GM19025 (cell line): ENCODE measurements around the gene RAD51.
"Not testable (repeated sequence)": the region's sequence is repeated elsewhere in the genome, so short reads cannot be mapped to it uniquely, and the experiment has no call there.

Experiments
- ATAC-seq: cut with Tn5 transposase; IDR thresholded peaks from one replicate; pipeline ENCODE4 v1.9.1; 2021; ENCODE audit warnings: mild to moderate bottlenecking, low read depth, moderate library complexity; ENCODE audit not compliant: unreplicated experiment

The RAD51 gene

DNA sequence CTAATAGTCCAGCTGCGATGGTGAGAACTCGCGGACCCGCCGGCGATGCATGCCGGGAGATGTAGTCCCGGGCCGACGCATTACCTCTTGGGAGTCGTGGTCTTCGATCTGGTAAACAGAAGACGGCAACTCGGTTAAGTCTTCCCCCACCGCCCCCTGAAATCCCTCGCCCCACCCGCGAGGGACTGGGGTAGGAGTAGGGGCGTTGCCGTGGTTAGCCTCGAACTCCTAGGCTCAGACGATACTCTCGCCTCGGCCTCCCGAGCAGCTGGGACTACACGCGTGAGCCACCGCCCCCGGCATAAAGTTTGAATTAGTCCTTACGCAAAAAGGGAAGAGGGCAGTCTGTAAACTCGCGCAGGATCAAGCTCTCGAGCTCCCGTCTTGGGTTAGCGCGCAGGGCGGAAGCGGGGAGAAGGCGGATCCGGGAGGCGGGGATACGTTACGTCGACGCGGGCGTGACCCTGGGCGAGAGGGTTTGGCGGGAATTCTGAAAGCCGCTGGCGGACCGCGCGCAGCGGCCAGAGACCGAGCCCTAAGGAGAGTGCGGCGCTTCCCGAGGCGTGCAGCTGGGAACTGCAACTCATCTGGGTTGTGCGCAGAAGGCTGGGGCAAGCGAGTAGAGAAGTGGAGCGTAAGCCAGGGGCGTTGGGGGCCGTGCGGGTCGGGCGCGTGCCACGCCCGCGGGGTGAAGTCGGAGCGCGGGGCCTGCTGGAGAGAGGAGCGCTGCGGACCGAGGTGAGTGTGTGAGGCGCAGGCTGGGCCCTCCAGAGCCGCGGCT, at the start of gene RAD51:
Gene RAD51, plus strand, starts transcription at position 487 of the 781 bp plus-strand sequence. CDS start 3,585 bp downstream, outside the sequence.
- peak; percentile 86 for ATAC-seq

DNA sequence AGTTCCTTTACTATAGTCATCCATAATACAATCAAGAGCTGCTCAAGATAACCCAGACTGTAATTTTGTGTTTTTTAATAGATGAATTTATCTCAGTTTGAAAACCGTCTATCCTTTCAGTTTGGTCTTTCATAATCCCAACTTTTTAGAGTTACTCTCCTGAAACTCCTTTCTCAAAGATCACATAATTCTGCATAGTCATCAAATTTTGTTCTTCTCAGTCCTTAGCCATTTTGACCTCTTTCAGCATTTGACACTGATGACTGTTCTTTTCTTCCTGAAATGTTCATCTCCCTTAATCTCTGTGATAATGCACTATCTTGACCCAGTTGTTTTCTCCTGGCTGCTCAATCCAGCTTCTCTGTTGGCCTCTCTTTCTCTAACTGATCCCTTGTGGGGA, 47.5 kb upstream of the RAD51 start:
- no peak for ATAC-seq

DNA sequence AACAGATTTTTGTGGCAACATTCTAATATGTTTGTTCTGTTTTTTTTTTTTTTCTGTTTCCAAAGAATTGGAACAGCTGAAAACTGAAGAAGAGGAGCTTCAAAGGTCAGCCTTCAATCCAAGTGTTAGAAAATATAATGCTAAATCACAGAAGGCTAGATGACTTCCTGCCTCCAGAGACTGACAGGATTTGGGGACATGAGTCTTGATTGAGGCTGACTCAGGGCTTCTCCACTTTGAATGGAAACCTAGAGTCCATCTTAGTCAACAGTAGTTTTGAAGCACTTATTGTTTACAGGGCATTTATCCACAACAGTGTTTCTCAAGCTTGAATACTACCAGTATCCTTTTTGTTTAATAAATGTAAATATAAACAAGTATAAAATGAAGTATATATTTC, 44.5 kb upstream of the RAD51 start:
- ATAC-seq, result no peak

DNA sequence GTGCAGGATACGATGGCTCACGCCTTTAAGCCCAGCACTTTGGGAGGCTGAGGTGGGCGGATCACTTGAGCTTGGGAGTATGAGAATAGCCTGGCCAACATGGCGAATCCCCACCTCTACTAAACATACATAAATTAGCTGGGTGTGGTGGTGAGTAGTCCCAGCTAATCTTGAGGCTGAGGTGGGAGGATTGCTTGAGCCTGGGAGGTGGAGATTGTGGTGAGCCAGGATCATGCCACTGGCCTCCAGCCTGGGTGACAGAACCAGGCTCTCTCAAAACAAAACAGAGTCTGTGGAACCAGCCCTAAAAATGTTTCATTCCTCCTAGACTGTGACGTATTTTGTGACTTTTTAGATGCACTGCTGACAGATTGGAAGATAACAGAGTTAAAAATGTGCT, 34.3 kb upstream of the RAD51 start:
- ATAC-seq, result no peak

DNA sequence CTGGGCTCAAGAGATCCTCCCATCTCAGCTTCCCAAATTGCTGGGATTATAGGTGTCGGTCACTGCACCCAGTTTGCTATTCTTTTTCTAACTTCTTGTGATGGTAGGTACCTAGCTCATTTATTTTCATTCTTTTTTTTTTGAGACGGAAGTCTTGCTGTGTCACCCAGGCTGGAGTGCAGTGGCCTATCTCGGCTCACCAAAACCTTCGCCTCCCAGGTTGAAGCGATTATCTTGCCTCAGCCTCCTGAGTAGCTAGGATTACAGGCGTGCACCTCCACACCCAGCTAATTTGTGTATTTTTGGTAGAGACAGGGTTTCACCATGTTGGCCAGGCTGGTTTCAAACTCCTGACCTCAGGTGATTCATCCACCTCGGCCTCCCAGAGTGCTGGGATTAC, 30.1 kb upstream of the RAD51 start:
- no peak for ATAC-seq

DNA sequence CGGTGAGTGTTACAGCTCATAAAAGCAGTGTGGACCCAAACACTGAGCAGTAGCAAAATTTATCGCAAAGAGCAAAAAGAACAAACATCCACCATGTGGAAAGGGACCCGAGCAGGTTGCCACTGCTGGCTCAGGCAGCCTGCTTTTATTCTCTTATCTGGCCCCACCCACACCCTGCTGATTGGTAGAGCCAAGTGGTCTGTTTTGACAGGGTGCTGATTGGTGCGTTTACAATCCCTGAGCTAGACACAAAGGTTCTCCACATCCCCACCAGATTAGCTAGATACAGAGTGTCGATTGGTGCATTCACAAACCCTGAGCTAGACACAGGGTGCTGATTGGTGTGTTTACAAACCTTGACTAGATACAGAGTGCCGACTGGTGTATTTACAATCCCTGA, 18.7 kb upstream of the RAD51 start:
- ATAC-seq, result not testable (repeated sequence)

DNA sequence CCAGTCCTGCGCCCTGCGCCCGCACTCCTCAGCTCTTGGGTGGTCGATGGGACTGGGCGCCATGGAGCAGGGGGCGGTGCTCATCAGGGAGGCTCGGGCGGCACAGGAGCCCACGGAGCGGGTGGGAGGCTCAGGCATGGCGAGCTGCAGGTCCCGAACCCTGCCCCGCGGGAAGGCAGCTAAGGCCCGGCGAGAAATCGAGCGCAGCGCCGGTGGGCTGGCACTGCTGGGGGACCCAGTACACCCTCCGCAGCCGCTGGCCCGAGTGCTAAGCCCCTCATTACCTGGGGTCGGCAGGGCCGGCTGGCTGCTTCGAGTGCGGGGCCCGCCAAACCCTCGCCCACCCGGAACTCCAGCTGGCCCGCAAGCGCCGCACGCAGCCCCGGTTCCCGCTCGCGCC, 18.1 kb upstream of the RAD51 start:
- not testable (repeated sequence) for ATAC-seq

DNA sequence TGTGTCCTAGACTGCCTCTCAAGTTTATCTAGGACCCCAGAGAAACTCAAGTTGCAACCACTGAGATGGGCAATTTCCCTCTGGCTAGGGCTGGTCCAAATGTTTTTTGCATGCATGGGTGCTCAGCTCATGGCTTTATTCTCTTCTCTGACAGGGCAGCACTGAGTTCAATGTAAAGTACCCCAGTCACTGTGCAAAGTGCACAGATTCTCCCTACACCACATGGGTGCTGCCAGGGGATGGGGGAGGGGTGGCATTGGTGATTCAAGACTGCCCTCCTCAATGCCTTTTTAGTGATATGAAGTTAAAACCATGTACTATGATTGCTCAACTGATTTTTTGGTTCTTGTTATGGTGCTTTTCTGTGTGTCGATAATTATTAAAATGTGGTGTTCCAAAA, 14.8 kb upstream of the RAD51 start:
- ATAC-seq, result no peak

DNA sequence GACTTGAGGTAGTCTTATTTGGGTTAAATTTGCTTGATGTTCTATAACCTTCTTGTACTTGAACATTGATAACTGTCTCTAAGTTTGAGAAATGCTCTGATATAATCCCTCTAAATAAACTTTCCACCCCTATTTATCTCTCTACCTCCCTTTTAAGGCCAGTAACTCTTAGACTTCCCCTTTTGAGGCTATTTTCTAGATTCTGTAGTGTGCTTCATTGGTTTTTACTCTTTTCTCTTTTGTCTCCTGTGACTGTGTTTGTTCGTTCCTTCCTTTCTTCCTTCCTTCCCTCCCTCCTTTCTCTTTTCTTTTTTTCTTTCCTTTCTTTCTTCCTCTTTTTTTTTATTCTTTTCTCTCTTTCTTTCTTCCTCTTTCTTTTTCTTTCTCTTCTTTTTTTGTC, 14.0 kb upstream of the RAD51 start:
- ATAC-seq, result not testable (repeated sequence)

DNA sequence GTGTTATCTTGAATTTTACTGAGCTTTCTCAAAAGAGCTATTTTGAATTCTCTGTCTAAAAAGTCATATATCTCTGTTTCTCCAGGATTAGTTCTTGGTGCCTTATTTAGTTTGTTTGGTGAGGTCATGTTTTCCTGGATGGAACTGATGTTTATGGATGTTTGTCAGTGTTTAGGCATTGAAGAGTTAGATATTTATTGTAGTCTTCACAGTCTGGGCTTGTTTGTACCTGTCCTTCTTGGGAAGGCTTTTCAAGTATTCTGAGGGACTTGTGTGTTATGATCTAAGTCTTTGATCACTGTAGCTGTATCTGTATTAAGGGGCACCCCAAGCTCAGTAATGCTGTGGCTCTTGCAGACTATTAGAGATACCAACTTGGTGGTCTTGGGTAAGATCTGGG, 10.6 kb upstream of the RAD51 start:
- no peak for ATAC-seq

DNA sequence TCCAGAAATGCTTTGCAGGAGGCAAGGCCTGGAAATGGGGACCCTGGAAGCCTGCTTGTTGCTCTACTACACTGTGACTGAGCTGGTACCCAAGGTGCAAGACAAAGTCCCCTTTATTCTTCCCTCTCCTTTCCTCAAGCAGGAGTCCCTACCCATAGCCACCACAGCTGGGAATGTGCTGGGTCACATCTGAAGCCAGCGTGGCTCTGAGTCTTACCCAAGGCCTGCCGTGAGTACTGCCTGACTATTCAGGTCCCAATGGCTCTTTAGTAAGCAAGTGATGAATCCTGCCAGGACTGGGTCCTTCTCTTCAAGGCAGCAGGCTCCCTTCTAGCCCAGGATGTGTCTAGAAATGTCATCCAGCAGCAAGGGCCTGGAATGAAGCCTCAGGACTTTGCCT, 9.6 kb upstream of the RAD51 start:
- no peak for ATAC-seq

DNA sequence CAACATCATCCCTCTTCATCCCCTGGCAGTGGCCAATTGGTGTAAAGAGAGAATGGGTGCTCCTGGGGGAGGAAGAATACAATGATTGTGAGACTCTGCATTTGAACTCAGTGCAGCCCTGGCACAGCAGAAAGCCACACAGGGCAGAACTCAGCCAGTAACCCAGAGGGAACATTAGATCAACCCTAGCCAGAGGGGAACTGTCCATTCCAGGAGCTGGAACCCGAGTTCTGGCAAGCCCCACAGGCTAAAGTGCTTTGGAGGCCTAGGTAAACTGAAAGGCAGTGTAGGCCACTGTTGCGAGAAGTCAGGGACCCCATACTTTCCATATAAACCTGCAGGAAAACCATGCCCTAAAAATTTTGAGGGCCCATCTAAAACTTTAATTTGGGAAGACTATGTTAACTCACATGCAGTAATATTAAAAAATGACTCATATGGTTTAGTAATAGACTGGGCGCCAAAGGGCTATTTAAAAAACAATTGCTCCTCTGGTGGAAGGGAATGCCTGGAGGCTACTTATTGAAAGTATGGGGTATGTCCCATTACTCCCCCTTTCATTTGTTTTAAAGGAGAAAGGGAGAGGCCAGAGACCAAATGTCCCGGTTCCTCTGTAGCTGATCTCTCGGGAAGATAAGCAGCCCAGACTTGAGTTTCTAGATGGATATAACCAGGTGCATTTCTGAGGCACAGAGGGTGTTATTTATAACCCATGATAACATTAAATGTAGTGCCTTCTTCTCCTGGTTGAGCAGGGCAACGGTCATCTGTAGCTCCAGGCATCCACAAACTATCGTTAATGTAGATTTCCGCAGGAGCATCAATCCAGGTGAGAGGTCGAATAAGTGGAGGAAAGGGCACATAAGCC, 5.8 kb upstream of the RAD51 start:
- no peak for ATAC-seq

DNA sequence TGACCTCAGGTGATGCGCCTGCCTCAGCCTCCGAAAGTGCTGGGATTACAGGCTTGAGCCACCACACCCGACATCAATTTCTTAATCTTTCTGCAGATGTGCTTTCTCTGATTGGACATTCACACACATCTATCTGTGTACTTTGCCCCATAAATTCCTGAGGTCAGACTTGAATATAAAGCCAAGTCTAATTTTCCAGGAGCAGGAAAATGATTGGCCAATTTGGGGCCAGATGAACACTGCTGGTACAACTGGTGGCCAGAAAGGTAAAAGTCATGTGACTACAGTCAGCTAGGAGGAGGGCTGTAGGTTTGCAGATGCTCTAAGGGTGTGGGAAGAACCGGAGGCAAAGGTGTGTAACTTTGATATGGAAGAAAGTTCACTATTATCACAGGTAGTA, 3.2 kb upstream of the RAD51 start:
- no peak for ATAC-seq

DNA sequence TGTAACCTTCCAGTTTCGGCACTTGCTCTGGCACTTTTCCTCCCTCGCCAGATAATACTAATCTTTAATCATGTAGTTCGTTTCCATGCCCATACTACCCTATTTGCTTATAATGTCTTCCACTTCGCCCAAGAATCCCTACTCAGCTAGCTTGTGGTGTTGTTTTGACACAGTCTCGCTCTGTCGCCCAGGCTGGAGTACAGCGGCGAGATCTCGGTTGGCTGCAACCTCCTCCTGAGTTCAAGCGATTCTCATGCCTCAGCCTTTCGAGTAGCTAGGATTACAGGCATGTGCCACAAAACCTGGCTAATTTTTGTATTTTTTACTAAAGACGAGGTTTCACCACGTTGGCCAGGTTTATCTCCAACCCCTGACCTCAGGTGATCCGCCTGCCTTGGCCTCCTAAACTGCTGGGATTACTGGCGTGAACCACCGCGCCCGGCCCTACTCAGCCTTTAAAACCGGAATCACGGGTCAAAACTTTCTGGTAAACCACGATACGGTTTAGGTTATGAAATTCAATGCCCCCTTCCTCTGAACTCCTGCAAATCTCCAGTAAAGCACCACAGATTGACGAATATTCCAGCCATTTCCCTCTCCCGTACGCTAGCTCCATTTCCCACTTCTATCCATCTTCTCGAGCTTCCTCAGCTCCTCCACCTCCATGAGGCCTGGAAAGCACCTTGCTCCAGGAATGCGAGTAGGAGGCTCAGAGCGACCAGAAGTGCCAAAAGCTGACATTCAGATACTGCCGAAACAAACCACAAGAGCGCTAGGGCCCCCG, 878 bp upstream of the RAD51 start:
- ATAC-seq, result no peak

DNA sequence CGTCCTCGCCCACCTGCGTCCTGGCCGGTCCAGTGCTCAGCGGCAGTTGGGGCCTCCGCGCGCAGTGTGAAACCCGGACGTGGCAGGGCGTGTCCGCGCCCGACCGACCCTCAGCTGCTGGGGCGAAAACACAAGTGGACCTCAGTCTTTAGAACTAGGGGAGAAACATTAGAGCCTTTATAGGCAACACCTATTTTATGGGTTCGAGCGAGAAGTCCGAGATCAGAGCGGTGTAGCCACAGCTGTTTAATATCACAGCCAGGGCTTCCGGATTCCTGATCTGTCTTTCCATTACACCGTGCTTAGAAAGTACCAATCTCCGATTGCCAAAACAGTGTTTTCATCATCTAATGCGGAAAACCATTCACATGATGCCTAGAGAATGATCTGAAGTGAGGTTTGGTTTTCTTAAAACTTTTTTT, 506 bp downstream of the RAD51 start:
- peak; percentile 28 for ATAC-seq

DNA sequence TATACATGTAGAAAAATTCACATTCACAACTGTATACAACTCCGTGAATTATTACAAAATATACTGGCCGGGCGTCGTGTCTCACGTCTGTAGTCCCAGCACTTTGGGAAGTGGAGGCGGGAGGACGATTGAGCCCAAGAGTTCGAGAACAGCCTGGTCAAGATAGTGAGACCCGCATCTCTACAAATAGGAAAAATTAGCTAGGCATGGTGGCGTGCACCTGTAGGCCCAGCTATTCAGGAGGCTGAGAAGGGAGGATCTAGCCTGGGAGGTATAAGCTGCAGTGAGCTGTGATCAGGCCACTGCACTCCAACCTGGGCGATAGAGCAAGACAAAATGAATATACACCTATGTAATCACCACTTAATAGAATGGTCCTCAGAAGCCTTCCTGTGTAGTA, 1.3 kb downstream of the RAD51 start:
- no peak for ATAC-seq

DNA sequence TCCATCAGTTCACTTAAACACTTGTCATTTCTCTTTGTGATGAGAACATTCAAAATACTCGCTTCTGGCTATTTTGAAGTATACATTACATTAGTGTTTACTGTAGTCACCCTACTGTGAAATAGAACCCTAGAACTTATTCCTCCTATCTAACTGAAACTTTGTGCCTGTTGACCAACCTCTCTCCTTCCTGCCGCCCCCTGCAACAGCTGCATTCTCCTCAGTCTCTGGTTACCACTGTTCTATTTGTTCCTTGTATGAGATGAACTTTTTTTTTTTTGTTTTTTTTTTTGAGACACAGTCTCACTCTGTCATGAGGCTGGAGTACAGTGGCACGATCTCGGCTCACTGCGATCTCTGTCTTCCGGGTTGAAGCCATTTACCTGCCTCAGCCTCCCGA, 2.9 kb downstream of the RAD51 start:
- ATAC-seq, result no peak

DNA sequence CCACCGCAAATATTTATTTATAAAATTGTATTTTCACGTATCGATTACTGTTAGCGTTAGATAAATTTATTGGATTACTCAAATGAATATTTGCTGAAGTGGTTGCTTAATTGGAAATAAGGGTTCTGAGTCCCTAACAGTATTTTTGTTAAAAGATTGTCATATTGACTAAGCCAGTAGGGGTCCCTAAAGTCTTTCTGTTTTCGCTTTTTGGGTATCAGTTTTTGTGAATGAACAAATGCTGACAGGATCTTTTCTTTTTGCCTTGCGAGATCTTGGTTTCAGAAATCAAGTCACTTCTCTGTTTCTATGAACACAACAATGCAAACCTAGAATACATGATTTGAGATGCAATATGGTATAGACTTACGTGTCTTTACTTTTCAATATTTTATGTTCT, 7.1 kb downstream of the RAD51 start:
- ATAC-seq, result no peak

DNA sequence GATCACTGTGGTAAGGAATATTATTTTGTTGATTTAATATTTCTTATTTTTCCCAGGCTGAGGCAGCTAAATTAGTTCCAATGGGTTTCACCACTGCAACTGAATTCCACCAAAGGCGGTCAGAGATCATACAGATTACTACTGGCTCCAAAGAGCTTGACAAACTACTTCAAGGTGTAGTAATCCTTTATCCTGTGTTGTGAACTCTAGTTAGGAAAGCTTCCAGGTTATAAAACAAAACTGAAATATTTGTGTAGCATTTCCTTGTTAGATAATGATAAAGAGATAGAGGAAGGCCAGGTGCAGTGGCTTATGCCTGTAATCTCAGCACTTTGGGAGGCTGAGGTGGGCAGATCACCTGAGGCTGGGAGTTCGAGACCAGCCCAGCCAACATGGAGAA, 11.1 kb downstream of the RAD51 start:
- no peak for ATAC-seq

DNA sequence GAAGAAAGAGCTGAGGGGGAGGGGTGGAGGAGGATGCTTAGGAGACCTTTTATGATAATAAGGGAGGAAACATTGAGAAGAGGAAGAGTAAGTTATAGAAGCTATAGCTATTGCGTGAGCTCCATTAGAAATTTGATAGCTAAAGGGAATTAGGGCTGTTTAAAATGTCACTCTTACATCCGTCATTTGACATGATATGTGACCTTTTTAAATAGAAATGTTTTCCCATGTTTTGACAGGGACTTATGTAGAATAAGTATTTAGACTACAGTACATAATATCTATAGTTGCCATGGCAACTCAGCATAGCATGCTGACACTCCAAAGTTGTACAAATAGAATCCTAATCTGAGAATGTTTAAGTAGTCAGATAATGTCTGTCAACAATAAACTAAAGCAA, 19.2 kb downstream of the RAD51 start:
- ATAC-seq, result no peak

DNA sequence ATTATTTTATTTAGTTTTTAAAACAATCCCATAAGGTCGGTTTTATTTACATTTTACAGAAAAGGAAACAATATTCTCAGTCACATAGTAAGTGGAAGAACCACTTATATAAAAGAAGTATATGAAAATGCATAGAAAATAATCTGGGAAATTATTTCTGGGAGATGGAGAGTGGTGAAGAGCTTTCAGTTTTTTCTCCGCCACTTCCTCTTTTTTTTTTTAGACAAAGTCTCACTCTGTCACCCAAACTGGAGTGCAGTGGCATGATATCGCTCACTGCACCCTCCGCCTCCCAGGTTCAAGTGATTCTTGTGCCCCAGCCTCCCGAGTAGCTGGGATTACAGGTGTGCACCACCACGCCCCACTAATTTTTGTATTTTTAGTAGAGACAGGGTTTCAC, 21.2 kb downstream of the RAD51 start:
- ATAC-seq, result no peak
